H1 (cell line): ENCODE data around the gene KRT35. TPM values are rescaled to one million over a fixed set of nuclear protein-coding genes. Genes with fewer than 3 reads are reported as not detected.
A peak's percentile ranks its signal among the peaks of the same experiment; 100 is the strongest.

Experiments
- CTCF ChIA-PET: fragments of 300-600 bp; sonication (Branson Sonifier 250); formaldehyde crosslinking; loops from one replicate; lab custom pipeline; 2021; ENCODE audit not compliant: partially characterized antibody; lab: Charles Lee
- POLR2A ChIA-PET: fragments of 300-600 bp; sonication (Branson Sonifier 250); formaldehyde crosslinking; loops from one replicate; lab custom pipeline; 2021; ENCODE audit warnings: inconsistent platforms; ENCODE audit not compliant: partially characterized antibody; lab: Charles Lee
- DNase-seq, 2 experiments: peaks; one replicate each; pipeline versions ENCODE4 v3.0.0 to v3.0.0-alpha.2; 2010 to 2022; ENCODE audit warnings: low spot score in 2 of 2, low read depth in 1 of 2, mixed read lengths in 1 of 2
- FAIRE-seq: peaks from 2 replicates; lab custom pipeline; 2011; peaks lifted over from hg19 to GRCh38; lab: Jason Lieb, UNC
- H2AFZ ChIP-seq: 2 replicates; pipeline ENCODE4 v1.8.1; 2012; ENCODE audit warnings: low read length, inconsistent platforms
- H2AK5ac ChIP-seq: 2 replicates; pipeline ENCODE4 v1.6.1; 2013; ENCODE audit warnings: low read depth, low read length
- H2BK120ac ChIP-seq: replicated peaks from 2 replicates; pipeline ENCODE3; 2013; ENCODE audit warnings: low read depth, low read length, inconsistent platforms
- H2BK12ac ChIP-seq: 2 replicates; pipeline ENCODE4 v1.6.1; 2013; ENCODE audit warnings: low read depth, low read length
- H2BK15ac ChIP-seq: 2 replicates; pipeline ENCODE4 v1.6.1; 2013; ENCODE audit warnings: low read length
- H2BK20ac ChIP-seq: 2 replicates; pipeline ENCODE4 v1.6.1; 2013; ENCODE audit warnings: low read length
- H2BK5ac ChIP-seq: 2 replicates; pipeline ENCODE4 v1.6.1; 2013; ENCODE audit warnings: low read depth, low read length
- H3K14ac ChIP-seq: 2 replicates; pipeline ENCODE4 v1.6.1; 2013; ENCODE audit warnings: inconsistent platforms; ENCODE audit not compliant: insufficient read length
- H3K18ac ChIP-seq: 2 replicates; pipeline ENCODE4 v1.6.1; 2013; ENCODE audit warnings: low read length; ENCODE audit errors: extremely low read depth
- H3K23ac ChIP-seq: 2 replicates; pipeline ENCODE4 v1.6.1; 2013; ENCODE audit warnings: inconsistent platforms; ENCODE audit not compliant: insufficient read length
- H3K23me2 ChIP-seq: 2 replicates; pipeline ENCODE4 v1.6.1; 2013; ENCODE audit warnings: low read depth, low read length
- H3K27ac ChIP-seq: 2 replicates; pipeline ENCODE4 v1.6.1; 2011; ENCODE audit warnings: low read depth, low read length, inconsistent platforms
- H3K27me3 ChIP-seq, 4 experiments: replicated peaks in 1 of 4; 1 replicate in 1 of 4; 2 replicates in 3 of 4; pipeline versions ENCODE4 v1.6.1 to v1.8.1; 2011 to 2013; ENCODE audit warnings: low read length in 3 of 4, mild to moderate bottlenecking in 3 of 4, inconsistent platforms in 2 of 4, mixed read lengths in 2 of 4, moderate library complexity in 1 of 4; ENCODE audit not compliant: control insufficient read depth in 3 of 4, insufficient read depth in 3 of 4; ENCODE audit errors: extremely low read depth in 1 of 4
- H3K36me3 ChIP-seq, 4 experiments: 2 replicates each; pipeline versions ENCODE4 v1.6.1 to v1.8.1; 2011 to 2013; ENCODE audit warnings: mild to moderate bottlenecking in 4 of 4, low read length in 3 of 4, moderate library complexity in 2 of 4, control low read depth in 1 of 4, inconsistent platforms in 1 of 4; ENCODE audit not compliant: insufficient read depth in 4 of 4, control insufficient read depth in 2 of 4
- H3K4ac ChIP-seq: replicated peaks from 2 replicates; pipeline ENCODE3; 2013; ENCODE audit warnings: low read length, low read depth, mixed read lengths, inconsistent platforms; ENCODE audit not compliant: insufficient read length
- H3K4me1 ChIP-seq, 4 experiments: replicated peaks in 1 of 4; 1 replicate in 1 of 4; 2 replicates in 3 of 4; pipeline versions ENCODE4 v1.6.1 to v1.8.1; 2011 to 2013; ENCODE audit warnings: low read length in 3 of 4, inconsistent platforms in 2 of 4, mixed read lengths in 1 of 4; ENCODE audit not compliant: insufficient read depth in 4 of 4, control insufficient read depth in 3 of 4
- H3K4me2 ChIP-seq, 2 experiments: 2 replicates each; pipeline versions ENCODE4 v1.6.1 to v1.8.1; 2011 to 2013; ENCODE audit warnings: low read depth in 2 of 2, low read length in 2 of 2, control low read depth in 1 of 2, inconsistent platforms in 1 of 2, mild to moderate bottlenecking in 1 of 2; ENCODE audit not compliant: insufficient read depth in 1 of 2
- H3K4me3 ChIP-seq, 4 experiments: fragments of 200-600, 300-600 bp in 1 of 4; sonication (generic), shearing (Covaris generic), sonication (Bioruptor Twin) in 1 of 4; 2 replicates each; pipeline versions ENCODE4 v1.5.1 to v1.8.1; 2011 to 2016; ENCODE audit warnings: low read length in 4 of 4, low read depth in 3 of 4, control low read depth in 2 of 4, inconsistent platforms in 2 of 4, mild to moderate bottlenecking in 2 of 4, mixed read lengths in 1 of 4, moderate library complexity in 1 of 4; ENCODE audit not compliant: insufficient read depth in 2 of 4; ENCODE audit errors: extremely low read depth in 1 of 4
- H3K56ac ChIP-seq: replicated peaks from 2 replicates; pipeline ENCODE3; 2013; ENCODE audit warnings: low read depth, mild to moderate bottlenecking, mixed read lengths, low read length, inconsistent platforms; ENCODE audit not compliant: insufficient read length
- H3K79me1 ChIP-seq: 2 replicates; pipeline ENCODE4 v1.6.1; 2013; ENCODE audit warnings: low read depth, low read length, control low read depth
- H3K79me2 ChIP-seq, 2 experiments: 2 replicates each; pipeline versions ENCODE4 v1.6.1 to v1.8.1; 2012 to 2013; ENCODE audit warnings: low read length in 2 of 2, mild to moderate bottlenecking in 2 of 2, inconsistent platforms in 1 of 2; ENCODE audit not compliant: insufficient read depth in 2 of 2, control insufficient read depth in 1 of 2
- H3K9ac ChIP-seq, 4 experiments: replicated peaks in 1 of 4; 1 replicate in 1 of 4; 2 replicates in 3 of 4; pipeline versions ENCODE4 v1.6.1 to v1.8.1; 2011 to 2013; ENCODE audit warnings: low read depth in 3 of 4, low read length in 3 of 4, control low read depth in 2 of 4, mild to moderate bottlenecking in 2 of 4, moderate library complexity in 2 of 4, inconsistent platforms in 1 of 4; ENCODE audit errors: extremely low read depth in 1 of 4
- H3K9me3 ChIP-seq, 2 experiments: 2 replicates each; pipeline versions ENCODE4 v1.6.1 to v1.8.1; 2012 to 2013; ENCODE audit warnings: mild to moderate bottlenecking in 2 of 2, moderate library complexity in 2 of 2, control low read depth in 1 of 2, inconsistent platforms in 1 of 2, low read depth in 1 of 2, low read length in 1 of 2, mixed read lengths in 1 of 2; ENCODE audit not compliant: insufficient read depth in 2 of 2
- H4K20me1 ChIP-seq, 2 experiments: replicated peaks in 1 of 2; 2 replicates each; pipeline versions ENCODE3 to v1.8.1; 2011 to 2013; ENCODE audit warnings: inconsistent platforms in 2 of 2, low read length in 2 of 2, mild to moderate bottlenecking in 1 of 2; ENCODE audit not compliant: insufficient read depth in 2 of 2, control insufficient read depth in 1 of 2
- H4K5ac ChIP-seq: 2 replicates; pipeline ENCODE4 v1.6.1; 2013; ENCODE audit warnings: low read length, low read depth, mixed read lengths, inconsistent platforms; ENCODE audit not compliant: insufficient read length
- H4K8ac ChIP-seq: 2 replicates; pipeline ENCODE4 v1.8.0; 2013; ENCODE audit warnings: mild to moderate bottlenecking, moderate library complexity, low read length, inconsistent platforms; ENCODE audit not compliant: insufficient read depth; ENCODE audit errors: extremely low read depth
- H4K91ac ChIP-seq: replicated peaks from 2 replicates; pipeline ENCODE3; 2013; ENCODE audit warnings: low read length, mixed read lengths, inconsistent platforms; ENCODE audit not compliant: insufficient read length
- EP300 ChIP-seq, 2 experiments: IDR thresholded peaks; 1 replicate in 1 of 2; 2 replicates in 1 of 2; pipeline ENCODE4 v1.6.1; 2011 to 2012; ENCODE audit warnings: low read depth in 2 of 2, low read length in 2 of 2, mild to moderate bottlenecking in 2 of 2, borderline replicate concordance in 1 of 2, inconsistent platforms in 1 of 2, moderate library complexity in 1 of 2
- SRF ChIP-seq: IDR thresholded peaks from 2 replicates; pipeline ENCODE4 v1.6.1; 2011; ENCODE audit warnings: mild to moderate bottlenecking, low read depth, low read length, moderate library complexity
- ZNF274 ChIP-seq: IDR thresholded peaks from 2 replicates; pipeline ENCODE4 v1.7.0; 2012; ENCODE audit warnings: low read length, borderline replicate concordance; ENCODE audit errors: extremely low read depth
- WGBS, 2 experiments: shearing (Covaris generic) in 1 of 2; methylation state at CpG; one replicate each; pipeline versions ENCODE4 v1.1.6 to v1.1.7; 2013 to 2015; ENCODE audit warnings: low lambda C conversion rate in 2 of 2, mixed read lengths in 2 of 2, inconsistent platforms in 1 of 2, low coverage in 1 of 2, missing lambda C conversion rate in 1 of 2; ENCODE audit not compliant: insufficient replicate concordance in 2 of 2, insufficient coverage in 1 of 2, insufficient read length in 1 of 2; ENCODE audit errors: extremely low coverage in 1 of 2, missing lambda C conversion rate in 1 of 2; 5-methylcytosine and 5-hydroxymethylcytosine counted together
- polyA plus RNA-seq, 7 experiments: library from polyadenylated mRNA; depleted of rRNA in 3 of 7; stranded (reverse) in 5 of 7; unstranded in 2 of 7; fragments of >200 nt in 5 of 7; fragments of 200-250 nt in 2 of 7; gene quantifications; 1 replicate in 5 of 7; 2 replicates in 1 of 7; 4 replicates in 1 of 7; pipeline versions ENCODE4 v1.2.1 to v1.2.3, GENCODE V29; 2011 to 2013; ENCODE audit warnings: missing spikeins in 2 of 7, mixed read lengths in 2 of 7
- total RNA-seq: library from RNA; stranded (reverse); fragmentation: NEBNext Ultra II Directional; extraction: Animal tissue kit (Norgen Biotek cat#: 25700); gene quantifications from 2 replicates; pipeline ENCODE4 v1.2.1, GENCODE V29; 2021

The KRT35 gene
- total and polyA plus RNA-seq, 2 of the 8 experiments (the other 6 are each of a cell fraction or from before 2014, with no cell fraction given): not detected

DNA sequence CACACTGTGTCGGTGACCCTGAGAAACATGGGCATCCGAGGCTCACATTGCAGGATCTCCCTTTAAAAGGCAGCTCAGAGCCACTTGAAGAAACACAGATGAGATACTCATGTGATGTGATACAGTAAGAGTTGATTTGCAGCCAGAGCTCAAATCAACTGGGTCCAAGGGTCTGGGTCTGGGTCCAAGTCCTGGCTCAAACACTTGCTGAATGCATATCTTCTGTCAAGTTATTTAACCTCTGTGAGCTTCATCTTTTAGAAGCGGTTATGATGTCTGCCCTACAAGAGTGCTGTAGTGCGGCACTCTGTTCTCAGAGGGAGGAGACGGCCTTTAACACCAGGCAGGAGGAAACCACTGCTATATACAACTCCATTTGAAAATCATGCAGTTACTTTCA is 46.5 kb downstream of the KRT35 start:
- no peak for TF ChIP-seq ZNF274
- TF ChIP-seq SRF: no peak
- no peak for TF ChIP-seq EP300 (IDR thresholded peaks at IDR 0.05; ENCODE audit: borderline replicate concordance in 1 of 2, low read depth in 2 of 2, low read length in 2 of 2)
- H2AFZ ChIP-seq: 0 out of 2 replicates have a peak overlapping the region, but pooled peaks have one; percentile 75
- no peak overlapping the region for H3K4ac ChIP-seq
- WGBS, 2 experiments: 80% methylated on average over 5 of the region's 5 CpGs; no CpG with 5 or more reads in 1 of the 2 experiments
- H3K23me2 ChIP-seq: no peaks in the 10 kb centered on the region
- no peak overlapping the region for H4K5ac ChIP-seq
- FAIRE-seq (no peak), DNase-seq (no peak)
- ChIA-PET POLR2A (interaction anchor here (0.6 kb wide), 2 partner anchors 91 to 221 kb away, joined by 3 to 4 read pairs; no protein-coding TSS in a partner anchor), CTCF (interaction anchor here (0.6 to 2.0 kb wide), 9 partner anchors 10 to 409 kb away, joined by 3 to 11 read pairs (median 5); partner anchors contain the start of gene KRT37)
- H3K27ac ChIP-seq: no peak overlapping the region
- no peak overlapping the region for H2BK5ac ChIP-seq
- H3K27me3 ChIP-seq: no peaks in the 10 kb centered on the region
- H2AK5ac ChIP-seq: no peak overlapping the region
- no peak overlapping the region for H2BK20ac ChIP-seq
- no peak overlapping the region for H3K23ac ChIP-seq
- no peaks in the 10 kb centered on the region for H3K79me2 ChIP-seq
- H3K4me2 ChIP-seq: no peak overlapping the region
- no peak overlapping the region for H3K4me3 ChIP-seq
- no peaks in the 10 kb centered on the region for H3K36me3 ChIP-seq
- H4K20me1 ChIP-seq: no peaks in the 10 kb centered on the region
- no peak overlapping the region for H2BK15ac ChIP-seq
- H4K8ac ChIP-seq: no peak overlapping the region
- H3K9ac ChIP-seq: no peak overlapping the region
- no peaks in the 10 kb centered on the region; a peak in 1 of 4 replicates for H3K9me3 ChIP-seq
- H2BK12ac ChIP-seq: no peak overlapping the region
- no peak overlapping the region for H4K91ac ChIP-seq
- H3K18ac ChIP-seq: no peak overlapping the region
- H3K4me1 ChIP-seq: no peaks in the 10 kb centered on the region
- H3K79me1 ChIP-seq: no peaks in the 10 kb centered on the region
- H3K56ac ChIP-seq: no peak overlapping the region
- no peak overlapping the region for H2BK120ac ChIP-seq
- no peak overlapping the region for H3K14ac ChIP-seq
